ENCODE measurements around the gene SYCE1L.

DNA sequence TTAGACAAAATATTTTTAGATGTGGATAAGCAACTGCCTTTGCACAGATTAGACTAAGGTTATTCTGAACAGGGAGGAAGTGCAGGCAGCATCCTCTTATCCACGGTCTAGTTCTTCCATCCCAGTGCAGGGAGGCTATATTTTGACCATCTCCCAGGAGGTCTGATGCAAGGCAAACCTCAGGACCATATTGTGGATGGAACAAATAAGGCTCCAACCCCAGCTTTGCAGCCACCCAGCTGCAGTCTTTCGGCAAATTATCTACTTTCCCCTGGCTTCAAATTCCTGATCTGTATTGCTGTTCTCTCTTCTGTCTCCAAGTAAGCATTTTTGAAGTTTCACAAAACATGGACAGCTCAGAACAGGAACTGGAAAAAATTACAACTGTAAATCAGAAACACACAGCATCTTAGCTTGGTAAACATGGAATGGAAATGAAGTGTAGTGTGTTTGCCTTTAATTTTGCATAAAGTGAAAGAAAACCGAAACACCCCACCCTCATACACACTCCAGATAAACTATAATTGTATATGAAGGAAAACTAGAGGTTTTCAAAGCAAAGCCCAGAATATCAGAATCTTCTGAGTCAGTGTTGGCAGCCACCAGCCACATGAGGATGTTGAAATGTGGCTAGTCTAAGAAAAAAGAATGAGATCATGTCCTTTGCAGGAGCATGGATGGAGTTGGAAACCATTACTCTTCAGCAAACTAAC lies 41.7 kb upstream of the SYCE1L start:
- TF ChIP-seq, protein P1, sequence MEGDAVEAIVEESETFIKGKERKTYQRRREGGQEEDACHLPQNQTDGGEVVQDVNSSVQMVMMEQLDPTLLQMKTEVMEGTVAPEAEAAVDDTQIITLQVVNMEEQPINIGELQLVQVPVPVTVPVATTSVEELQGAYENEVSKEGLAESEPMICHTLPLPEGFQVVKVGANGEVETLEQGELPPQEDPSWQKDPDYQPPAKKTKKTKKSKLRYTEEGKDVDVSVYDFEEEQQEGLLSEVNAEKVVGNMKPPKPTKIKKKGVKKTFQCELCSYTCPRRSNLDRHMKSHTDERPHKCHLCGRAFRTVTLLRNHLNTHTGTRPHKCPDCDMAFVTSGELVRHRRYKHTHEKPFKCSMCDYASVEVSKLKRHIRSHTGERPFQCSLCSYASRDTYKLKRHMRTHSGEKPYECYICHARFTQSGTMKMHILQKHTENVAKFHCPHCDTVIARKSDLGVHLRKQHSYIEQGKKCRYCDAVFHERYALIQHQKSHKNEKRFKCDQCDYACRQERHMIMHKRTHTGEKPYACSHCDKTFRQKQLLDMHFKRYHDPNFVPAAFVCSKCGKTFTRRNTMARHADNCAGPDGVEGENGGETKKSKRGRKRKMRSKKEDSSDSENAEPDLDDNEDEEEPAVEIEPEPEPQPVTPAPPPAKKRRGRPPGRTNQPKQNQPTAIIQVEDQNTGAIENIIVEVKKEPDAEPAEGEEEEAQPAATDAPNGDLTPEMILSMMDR (conservative IDR thresholded peaks at IDR 0.05) = no peak
- TF ChIP-seq ZFX (IDR thresholded peaks at IDR 0.05) = no peak

Measured in C4-2B (cell line).